ENCODE data around the gene ARMH1.

DNA sequence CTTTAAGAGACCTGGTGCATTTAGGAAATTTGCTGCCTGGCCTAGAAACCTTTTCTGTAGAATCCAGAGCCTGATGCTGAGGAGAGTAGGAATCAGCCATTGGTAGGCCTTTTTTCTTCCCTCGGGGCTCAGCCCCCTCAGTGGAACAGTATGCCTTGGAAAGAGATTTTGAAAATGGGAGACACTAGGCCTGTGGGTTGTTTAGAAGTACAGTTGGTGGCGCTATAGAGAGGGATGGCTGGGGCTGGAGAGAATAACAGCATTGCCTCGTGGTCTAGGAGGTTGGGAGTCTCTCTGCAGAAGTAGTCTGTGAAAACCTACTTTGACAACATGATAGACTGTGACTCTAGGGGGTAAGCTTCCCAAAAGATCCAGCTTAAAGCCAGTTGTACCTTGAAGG is 73.4 kb downstream of the ARMH1 start:
- TF ChIP-seq EZH2phosphoT487 (IDR thresholded peaks at IDR 0.05; ENCODE audit: low read depth), result no peak
- TF ChIP-seq, protein P1, sequence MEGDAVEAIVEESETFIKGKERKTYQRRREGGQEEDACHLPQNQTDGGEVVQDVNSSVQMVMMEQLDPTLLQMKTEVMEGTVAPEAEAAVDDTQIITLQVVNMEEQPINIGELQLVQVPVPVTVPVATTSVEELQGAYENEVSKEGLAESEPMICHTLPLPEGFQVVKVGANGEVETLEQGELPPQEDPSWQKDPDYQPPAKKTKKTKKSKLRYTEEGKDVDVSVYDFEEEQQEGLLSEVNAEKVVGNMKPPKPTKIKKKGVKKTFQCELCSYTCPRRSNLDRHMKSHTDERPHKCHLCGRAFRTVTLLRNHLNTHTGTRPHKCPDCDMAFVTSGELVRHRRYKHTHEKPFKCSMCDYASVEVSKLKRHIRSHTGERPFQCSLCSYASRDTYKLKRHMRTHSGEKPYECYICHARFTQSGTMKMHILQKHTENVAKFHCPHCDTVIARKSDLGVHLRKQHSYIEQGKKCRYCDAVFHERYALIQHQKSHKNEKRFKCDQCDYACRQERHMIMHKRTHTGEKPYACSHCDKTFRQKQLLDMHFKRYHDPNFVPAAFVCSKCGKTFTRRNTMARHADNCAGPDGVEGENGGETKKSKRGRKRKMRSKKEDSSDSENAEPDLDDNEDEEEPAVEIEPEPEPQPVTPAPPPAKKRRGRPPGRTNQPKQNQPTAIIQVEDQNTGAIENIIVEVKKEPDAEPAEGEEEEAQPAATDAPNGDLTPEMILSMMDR (IDR thresholded peaks at IDR 0.05; ENCODE audit: low read depth, low read length), result no peak
